ENCODE measurements around the gene PTPN11. TPM values are rescaled to one million over a fixed set of nuclear protein-coding genes. Genes with fewer than 3 reads are reported as not detected.

Gene PTPN11
- polyA plus RNA-seq, 1 experiment, result 137 TPM

GRCh38 chr12:112549031-112549430 is 130.3 kb downstream of the PTPN11 start:
- no peaks in the 10 kb centered on the region for H3K27me3 ChIP-seq (ENCODE audit: control insufficient read depth, insufficient read depth, low read length)
- no peak for TF ChIP-seq CTCF (IDR thresholded peaks at IDR 0.05; ENCODE audit: low read depth, low read length)
- CTCF ChIA-PET, result no interaction called here

GRCh38 chr12:112551681-112552080 is 132.9 kb downstream of the PTPN11 start:
- no peak for DNase-seq (ENCODE audit: low read depth, low spot score)
- no peak overlapping the region for H3K27ac ChIP-seq (ENCODE audit: low read depth, low read length)
- no peaks in the 10 kb centered on the region for H3K27me3 ChIP-seq (ENCODE audit: control insufficient read depth, insufficient read depth, low read length)
- ChIA-PET POLR2A (no interaction called here), CTCF (no interaction called here)
- no peak for TF ChIP-seq CTCF (IDR thresholded peaks at IDR 0.05; ENCODE audit: low read depth, low read length)
- H3K9me3 ChIP-seq (ENCODE audit: control insufficient read depth, insufficient read depth, low read length), result no peaks in the 10 kb centered on the region
- H3K4me3 ChIP-seq (ENCODE audit: low read depth, low read length), result no peak overlapping the region

More at GRCh38 chr12:112549031-112549430, 130.3 kb downstream of the PTPN11 start:
- no peak overlapping the region for H3K4me3 ChIP-seq (ENCODE audit: low read depth, low read length)
- H3K9me3 ChIP-seq (ENCODE audit: control insufficient read depth, insufficient read depth, low read length), result no peaks in the 10 kb centered on the region
- no peak overlapping the region for H3K27ac ChIP-seq (ENCODE audit: low read depth, low read length)
- POLR2A ChIA-PET, result interaction anchor here (0.6 kb wide), 1 partner anchor 768 kb away, joined by 5 read pairs; no protein-coding TSS in a partner anchor
- no peak for DNase-seq (ENCODE audit: low read depth, low spot score)

- no peak overlapping the region for H3K4me3 ChIP-seq (ENCODE audit: low read depth, low read length)
- ChIA-PET POLR2A (no interaction called here), CTCF (no interaction called here)
- no peak overlapping the region for H3K27ac ChIP-seq (ENCODE audit: low read depth, low read length)
- H3K27me3 ChIP-seq (ENCODE audit: control insufficient read depth, insufficient read depth, low read length), result no peaks in the 10 kb centered on the region
- no peak for TF ChIP-seq CTCF (IDR thresholded peaks at IDR 0.05; ENCODE audit: low read depth, low read length)
- no peak for DNase-seq (ENCODE audit: low read depth, low spot score)
- no peaks in the 10 kb centered on the region for H3K9me3 ChIP-seq (ENCODE audit: control insufficient read depth, insufficient read depth, low read length)
Observed at GRCh38 chr12:112555621-112556233, 137.0 kb downstream of the PTPN11 start.

- TF ChIP-seq CTCF (IDR thresholded peaks at IDR 0.05; ENCODE audit: low read depth, low read length), result no peak
- POLR2A ChIA-PET, result no interaction called here
- CTCF ChIA-PET, result no interaction called here
Observed at GRCh38 chr12:112557951-112558630, 139.3 kb downstream of the PTPN11 start.

More at GRCh38 chr12:112557951-112558630, 139.3 kb downstream of the PTPN11 start:
- Histone ChIP-seq H3K9me3 (ENCODE audit: control insufficient read depth, insufficient read depth, low read length) (no peaks in the 10 kb centered on the region), H3K4me3 (ENCODE audit: low read depth, low read length) (no peak overlapping the region), H3K27ac (ENCODE audit: low read depth, low read length) (no peak overlapping the region), H3K27me3 (ENCODE audit: control insufficient read depth, insufficient read depth, low read length) (no peaks in the 10 kb centered on the region)
- no peak for DNase-seq (ENCODE audit: low read depth, low spot score)

Other genes starting within 250 kb of the PTPN11 start
- 8.6 and 9.5 TPM in 2 replicates for gene HECTD4, start 36.5 kb upstream of the PTPN11 start, polyA plus RNA-seq (2011; rRNA removed)
- 2,254 and 2,667 TPM in 2 replicates for gene RPL6, start 9.3 kb upstream of the PTPN11 start, polyA plus RNA-seq (2011; rRNA removed)

Measured in AG04450 (cell line).